Measurements from ENCODE around the gene GPR132. TPM values are rescaled to one million over a fixed set of nuclear protein-coding genes. Genes with fewer than 3 reads are reported as not detected.
"Not testable (repeated sequence)": the region's sequence is repeated elsewhere in the genome, so short reads cannot be mapped to it uniquely, and the experiment has no call there.

Gene GPR132
- total RNA-seq, 1 donor from 2014 or later, result 0.24 TPM

- H3K4me1 Mint-ChIP-seq (ENCODE audit: unreplicated experiment), result no peaks in the 10 kb centered on the region
- no peak for DNase-seq (ENCODE audit: extremely low spot score, unreplicated experiment)
- peaks cover 6% of the 10 kb centered on the region for H3K27me3 Mint-ChIP-seq
- peaks cover 4% of the 10 kb centered on the region for H3K9me3 Mint-ChIP-seq
- no peak for TF ChIP-seq CTCF (conservative IDR thresholded peaks at IDR 0.05)
- no peaks in the 10 kb centered on the region for H3K36me3 Mint-ChIP-seq
- H3K4me3 Mint-ChIP-seq, result no peak overlapping the region
- H3K27ac Mint-ChIP-seq, result no peak overlapping the region
Measured at GRCh38 chr14:105084741-105085571, 19.7 kb upstream of the GPR132 start.

- H3K27me3 Mint-ChIP-seq, result peaks cover 6% of the 10 kb centered on the region
- no peak overlapping the region for H3K4me3 Mint-ChIP-seq
- no peaks in the 10 kb centered on the region for H3K36me3 Mint-ChIP-seq
- no peaks in the 10 kb centered on the region for H3K4me1 Mint-ChIP-seq (ENCODE audit: unreplicated experiment)
- no peak overlapping the region for H3K27ac Mint-ChIP-seq
- H3K9me3 Mint-ChIP-seq, result peaks cover 4% of the 10 kb centered on the region
- TF ChIP-seq CTCF (conservative IDR thresholded peaks at IDR 0.05), result no peak
- no peak for DNase-seq (ENCODE audit: extremely low spot score, unreplicated experiment)
Measured at GRCh38 chr14:105083926-105084685, 18.9 kb upstream of the GPR132 start.

- Mint-ChIP-seq H3K27me3 (peaks cover 6% of the 10 kb centered on the region), H3K4me3 (no peak overlapping the region), H3K4me1 (ENCODE audit: unreplicated experiment) (no peaks in the 10 kb centered on the region), H3K27ac (no peak overlapping the region), H3K36me3 (no peaks in the 10 kb centered on the region), H3K9me3 (peaks cover 4% of the 10 kb centered on the region)
- no peak for TF ChIP-seq CTCF (conservative IDR thresholded peaks at IDR 0.05)
- DNase-seq (ENCODE audit: extremely low spot score, unreplicated experiment), result no peak
Measured at GRCh38 chr14:105082703-105083102, 17.5 kb upstream of the GPR132 start.

GRCh38 chr14:105081473-105081872, 16.2 kb upstream of the GPR132 start:
- not testable (repeated sequence) for DNase-seq (ENCODE audit: extremely low spot score, unreplicated experiment); H3K4me3 Mint-ChIP-seq; H3K4me1 Mint-ChIP-seq (ENCODE audit: unreplicated experiment); H3K9me3 Mint-ChIP-seq; H3K36me3 Mint-ChIP-seq; H3K27me3 Mint-ChIP-seq; H3K27ac Mint-ChIP-seq

- Mint-ChIP-seq H3K4me3 (no peak overlapping the region), H3K9me3 (peaks cover 4% of the 10 kb centered on the region), H3K4me1 (ENCODE audit: unreplicated experiment) (peaks cover 4% of the 10 kb centered on the region), H3K36me3 (no peaks in the 10 kb centered on the region), H3K27ac (no peak overlapping the region), H3K27me3 (peaks cover 6% of the 10 kb centered on the region)
- DNase-seq (ENCODE audit: extremely low spot score, unreplicated experiment), result no peak
- TF ChIP-seq CTCF (conservative IDR thresholded peaks at IDR 0.05), result no peak
Measured at GRCh38 chr14:105080161-105080560, 14.9 kb upstream of the GPR132 start.

GRCh38 chr14:105078294-105078693, 13.1 kb upstream of the GPR132 start:
- Mint-ChIP-seq H3K36me3 (no peaks in the 10 kb centered on the region), H3K9me3 (peaks cover 4% of the 10 kb centered on the region), H3K4me3 (no peak overlapping the region), H3K4me1 (ENCODE audit: unreplicated experiment) (peaks cover 4% of the 10 kb centered on the region), H3K27ac (no peak overlapping the region), H3K27me3 (peaks cover 2% of the 10 kb centered on the region)
- no peak for TF ChIP-seq CTCF (conservative IDR thresholded peaks at IDR 0.05)
- DNase-seq (ENCODE audit: extremely low spot score, unreplicated experiment), result no peak

Data from type B pancreatic cell (in vitro differentiated cells).